ENCODE data around the gene TMEM266. TPM values are rescaled to one million over a fixed set of nuclear protein-coding genes. Genes with fewer than 3 reads are reported as not detected.
A peak's percentile ranks its signal among the peaks of the same experiment; 100 is the strongest.

Gene TMEM266
- total RNA-seq, 1 donor from 2014 or later = 1.8 TPM

DNA sequence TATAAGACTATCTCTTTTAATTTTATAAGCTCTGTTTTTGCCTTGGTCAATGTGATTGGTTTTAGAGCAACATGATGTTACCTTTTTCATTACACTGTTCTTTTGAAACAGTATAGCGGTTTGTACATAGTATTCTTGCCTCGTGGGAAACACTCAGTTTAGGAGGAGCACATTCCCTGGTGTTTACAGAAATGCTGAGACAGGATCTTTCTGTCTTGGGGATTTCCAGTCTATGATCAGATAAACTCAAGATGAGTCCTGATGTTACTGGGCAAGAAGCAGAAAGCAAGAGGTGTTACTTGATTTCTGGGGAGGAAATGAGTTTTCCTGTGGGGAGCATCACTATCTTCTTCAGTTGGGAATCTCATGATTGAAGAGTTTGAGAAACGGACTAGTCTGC is 2.5 kb downstream of the TMEM266 start:
- no peak for DNase-seq (ENCODE audit: low spot score in 2 of 2, unreplicated experiment in 2 of 2)
- peaks cover 30% of the 10 kb centered on the region for H3K4me1 Mint-ChIP-seq
- H3K9me3 Mint-ChIP-seq = no peaks in the 10 kb centered on the region
- H3K27ac Mint-ChIP-seq = no peak overlapping the region
- TF ChIP-seq, protein P1, sequence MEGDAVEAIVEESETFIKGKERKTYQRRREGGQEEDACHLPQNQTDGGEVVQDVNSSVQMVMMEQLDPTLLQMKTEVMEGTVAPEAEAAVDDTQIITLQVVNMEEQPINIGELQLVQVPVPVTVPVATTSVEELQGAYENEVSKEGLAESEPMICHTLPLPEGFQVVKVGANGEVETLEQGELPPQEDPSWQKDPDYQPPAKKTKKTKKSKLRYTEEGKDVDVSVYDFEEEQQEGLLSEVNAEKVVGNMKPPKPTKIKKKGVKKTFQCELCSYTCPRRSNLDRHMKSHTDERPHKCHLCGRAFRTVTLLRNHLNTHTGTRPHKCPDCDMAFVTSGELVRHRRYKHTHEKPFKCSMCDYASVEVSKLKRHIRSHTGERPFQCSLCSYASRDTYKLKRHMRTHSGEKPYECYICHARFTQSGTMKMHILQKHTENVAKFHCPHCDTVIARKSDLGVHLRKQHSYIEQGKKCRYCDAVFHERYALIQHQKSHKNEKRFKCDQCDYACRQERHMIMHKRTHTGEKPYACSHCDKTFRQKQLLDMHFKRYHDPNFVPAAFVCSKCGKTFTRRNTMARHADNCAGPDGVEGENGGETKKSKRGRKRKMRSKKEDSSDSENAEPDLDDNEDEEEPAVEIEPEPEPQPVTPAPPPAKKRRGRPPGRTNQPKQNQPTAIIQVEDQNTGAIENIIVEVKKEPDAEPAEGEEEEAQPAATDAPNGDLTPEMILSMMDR (IDR thresholded peaks at IDR 0.05; ENCODE audit: unreplicated experiment) = no peak
- H3K27me3 Mint-ChIP-seq (ENCODE audit: low read depth) = peaks cover 20% of the 10 kb centered on the region
- H3K4me3 Mint-ChIP-seq = no peak overlapping the region
- H3K36me3 Mint-ChIP-seq = no peaks in the 10 kb centered on the region

DNA sequence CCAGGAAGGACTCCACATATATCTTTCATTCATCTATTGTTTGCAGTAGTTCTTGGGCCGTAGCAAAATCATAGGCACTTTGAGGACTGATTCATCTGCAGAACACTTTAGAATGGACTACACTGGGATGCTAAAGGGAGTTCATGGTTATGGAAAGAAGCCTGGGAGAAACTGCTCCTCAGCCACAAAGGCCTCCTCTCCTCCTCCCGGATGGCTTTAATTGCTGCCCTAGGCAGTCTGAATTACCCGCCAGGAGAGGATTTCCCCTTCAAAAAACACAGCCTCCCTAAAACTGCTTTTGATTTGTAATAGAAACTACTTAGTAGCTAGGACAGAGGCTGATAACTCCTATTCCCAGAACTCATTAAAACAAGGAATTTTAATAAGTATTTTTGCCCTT is 4.6 kb downstream of the TMEM266 start:
- peak overlapping the region; percentile 19 for H3K27ac Mint-ChIP-seq
- TF ChIP-seq, protein P1 (IDR thresholded peaks at IDR 0.05; ENCODE audit: unreplicated experiment) = no peak
- no peaks in the 10 kb centered on the region for H3K9me3 Mint-ChIP-seq
- no peak for DNase-seq (ENCODE audit: low spot score in 2 of 2, unreplicated experiment in 2 of 2)
- no peaks in the 10 kb centered on the region for H3K36me3 Mint-ChIP-seq
- H3K27me3 Mint-ChIP-seq (ENCODE audit: low read depth) = peaks cover 7% of the 10 kb centered on the region
- no peak overlapping the region for H3K4me3 Mint-ChIP-seq
- peaks cover 26% of the 10 kb centered on the region for H3K4me1 Mint-ChIP-seq

DNA sequence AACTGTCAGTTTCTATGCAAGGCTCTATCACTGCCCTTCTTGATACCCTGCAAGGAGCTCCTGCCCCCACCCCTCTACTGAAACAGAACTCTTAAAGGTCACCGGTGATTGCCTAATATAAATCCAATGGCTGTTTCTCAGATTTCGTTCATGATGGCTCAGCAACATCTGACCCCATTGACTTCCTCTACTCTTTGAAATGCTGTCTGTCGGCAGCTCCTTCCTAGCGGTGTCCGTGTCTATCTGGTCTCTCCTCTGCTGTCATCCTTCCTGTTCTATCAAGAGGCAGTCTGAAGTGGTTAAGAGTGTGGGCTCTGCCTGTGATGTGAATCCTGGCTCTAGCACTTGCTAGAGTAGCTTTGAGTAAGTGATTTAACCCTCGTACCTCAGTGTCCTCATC is 5.5 kb downstream of the TMEM266 start:
- Mint-ChIP-seq H3K36me3 (no peaks in the 10 kb centered on the region), H3K9me3 (no peaks in the 10 kb centered on the region), H3K27me3 (ENCODE audit: low read depth) (peaks cover 7% of the 10 kb centered on the region), H3K4me3 (no peak overlapping the region), H3K4me1 (peaks cover 26% of the 10 kb centered on the region), H3K27ac (peak overlapping the region; percentile 27)
- TF ChIP-seq, protein P1 (IDR thresholded peaks at IDR 0.05; ENCODE audit: unreplicated experiment) = no peak
- no peak for DNase-seq (ENCODE audit: low spot score in 2 of 2, unreplicated experiment in 2 of 2)

DNA sequence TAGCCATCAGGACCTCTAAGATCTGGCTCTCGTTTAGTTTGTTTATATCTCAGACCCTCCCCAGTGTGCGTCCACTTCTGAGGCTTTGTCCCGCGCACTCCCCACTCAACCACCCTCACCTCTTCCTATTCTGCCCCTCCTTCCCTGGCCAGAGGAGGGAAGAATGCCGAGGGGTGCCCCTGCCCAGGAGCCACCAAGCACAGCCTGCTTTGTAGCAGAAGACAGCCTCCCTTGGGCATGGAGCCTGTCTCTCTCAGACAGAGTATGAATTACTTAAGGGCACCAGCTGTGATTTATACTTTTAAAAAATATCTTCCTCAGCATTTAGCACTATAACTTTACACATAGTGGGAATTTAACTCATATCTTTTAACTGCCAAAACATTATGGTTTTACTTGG is 6.0 kb downstream of the TMEM266 start:
- Mint-ChIP-seq H3K27me3 (ENCODE audit: low read depth) (peaks cover 6% of the 10 kb centered on the region), H3K27ac (no peak overlapping the region), H3K36me3 (no peaks in the 10 kb centered on the region), H3K4me3 (no peak overlapping the region), H3K9me3 (no peaks in the 10 kb centered on the region), H3K4me1 (peaks cover 26% of the 10 kb centered on the region)
- TF ChIP-seq, protein P1 (IDR thresholded peaks at IDR 0.05; ENCODE audit: unreplicated experiment) = no peak
- DNase-seq (ENCODE audit: low spot score in 2 of 2, unreplicated experiment in 2 of 2) = no peak

DNA sequence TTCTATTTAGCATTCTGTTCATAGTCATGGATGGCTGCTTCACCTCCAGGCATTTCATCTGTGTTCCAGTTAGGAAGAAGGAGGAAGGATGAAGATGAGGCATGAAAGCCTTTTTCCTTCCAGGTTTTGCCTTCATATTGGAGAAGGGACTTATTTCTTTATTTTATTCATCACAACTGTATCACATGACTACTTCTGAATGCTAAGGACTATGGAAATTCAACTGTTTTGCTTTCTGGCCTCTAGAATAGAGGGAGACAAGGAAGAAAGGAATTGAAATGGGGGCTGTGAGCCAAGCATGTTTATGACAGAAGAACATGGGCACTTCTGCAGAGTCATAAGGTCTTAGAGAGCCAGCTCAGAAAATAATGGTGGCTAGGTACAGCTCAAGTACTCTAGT is 10.4 kb downstream of the TMEM266 start:
- Mint-ChIP-seq H3K36me3 (no peaks in the 10 kb centered on the region), H3K9me3 (no peaks in the 10 kb centered on the region), H3K27me3 (ENCODE audit: low read depth) (no peaks in the 10 kb centered on the region), H3K27ac (no peak overlapping the region), H3K4me3 (no peak overlapping the region), H3K4me1 (peaks cover 13% of the 10 kb centered on the region)
- TF ChIP-seq, protein P1 (IDR thresholded peaks at IDR 0.05; ENCODE audit: unreplicated experiment) = no peak
- DNase-seq (ENCODE audit: low spot score in 2 of 2, unreplicated experiment in 2 of 2) = no peak
